Stimulated activated CD4-positive, alpha-beta T cell treated with anti-CD3 and anti-CD28 coated beads, Interleukin-4, amount 100 ng/mL, for 24 hours (primary cell): ENCODE data around the gene SC5D.

Experiments used
- DNase-seq: peaks from one replicate; pipeline ENCODE4 v3.0.0-alpha.2; 2020

Gene SC5D

GRCh38 chr11:121295246-121296029, 2.9 kb downstream of the SC5D start:
- no peak for DNase-seq

GRCh38 chr11:121297872-121298271, 5.3 kb downstream of the SC5D start:
- DNase-seq: no peak

- DNase-seq: no peak
Measured at GRCh38 chr11:121298774-121299173, 6.2 kb downstream of the SC5D start.

- DNase-seq: no peak
Measured at GRCh38 chr11:121299417-121299816, 6.8 kb downstream of the SC5D start.

- no peak for DNase-seq
Measured at GRCh38 chr11:121300313-121300971, 7.9 kb downstream of the SC5D start.

- DNase-seq: no peak
Measured at GRCh38 chr11:121300972-121301699, 8.6 kb downstream of the SC5D start.

- no peak for DNase-seq
Measured at GRCh38 chr11:121304759-121305158, 12.2 kb downstream of the SC5D start.

GRCh38 chr11:121308816-121309215, 16.2 kb downstream of the SC5D start:
- DNase-seq: no peak

GRCh38 chr11:121309688-121310087, 17.1 kb downstream of the SC5D start:
- DNase-seq: no peak

GRCh38 chr11:121310908-121311307, 18.3 kb downstream of the SC5D start:
- no peak for DNase-seq

- no peak for DNase-seq
Measured at GRCh38 chr11:121311373-121311772, 18.8 kb downstream of the SC5D start.

- DNase-seq: no peak
Measured at GRCh38 chr11:121312483-121312882, 19.9 kb downstream of the SC5D start.

GRCh38 chr11:121318848-121319834, 26.6 kb downstream of the SC5D start:
- DNase-seq: peak; percentile 31

GRCh38 chr11:121321614-121322243, 29.2 kb downstream of the SC5D start:
- DNase-seq: peak; percentile 25

- DNase-seq: no peak
Measured at GRCh38 chr11:121323046-121323607, 30.6 kb downstream of the SC5D start.

GRCh38 chr11:121326230-121326629, 33.7 kb downstream of the SC5D start:
- no peak for DNase-seq

- no peak for DNase-seq
Measured at GRCh38 chr11:121327553-121327952, 35.0 kb downstream of the SC5D start.

GRCh38 chr11:121328176-121328966, 35.8 kb downstream of the SC5D start:
- peak; percentile 21 for DNase-seq

GRCh38 chr11:121328967-121329679, 36.6 kb downstream of the SC5D start:
- peak; percentile 12 for DNase-seq

GRCh38 chr11:121329781-121330395, 37.3 kb downstream of the SC5D start:
- DNase-seq: no peak
